Measurements from ENCODE around the gene CFAP53.

The CFAP53 gene, protein sequence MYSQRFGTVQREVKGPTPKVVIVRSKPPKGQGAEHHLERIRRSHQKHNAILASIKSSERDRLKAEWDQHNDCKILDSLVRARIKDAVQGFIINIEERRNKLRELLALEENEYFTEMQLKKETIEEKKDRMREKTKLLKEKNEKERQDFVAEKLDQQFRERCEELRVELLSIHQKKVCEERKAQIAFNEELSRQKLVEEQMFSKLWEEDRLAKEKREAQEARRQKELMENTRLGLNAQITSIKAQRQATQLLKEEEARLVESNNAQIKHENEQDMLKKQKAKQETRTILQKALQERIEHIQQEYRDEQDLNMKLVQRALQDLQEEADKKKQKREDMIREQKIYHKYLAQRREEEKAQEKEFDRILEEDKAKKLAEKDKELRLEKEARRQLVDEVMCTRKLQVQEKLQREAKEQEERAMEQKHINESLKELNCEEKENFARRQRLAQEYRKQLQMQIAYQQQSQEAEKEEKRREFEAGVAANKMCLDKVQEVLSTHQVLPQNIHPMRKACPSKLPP

DNA sequence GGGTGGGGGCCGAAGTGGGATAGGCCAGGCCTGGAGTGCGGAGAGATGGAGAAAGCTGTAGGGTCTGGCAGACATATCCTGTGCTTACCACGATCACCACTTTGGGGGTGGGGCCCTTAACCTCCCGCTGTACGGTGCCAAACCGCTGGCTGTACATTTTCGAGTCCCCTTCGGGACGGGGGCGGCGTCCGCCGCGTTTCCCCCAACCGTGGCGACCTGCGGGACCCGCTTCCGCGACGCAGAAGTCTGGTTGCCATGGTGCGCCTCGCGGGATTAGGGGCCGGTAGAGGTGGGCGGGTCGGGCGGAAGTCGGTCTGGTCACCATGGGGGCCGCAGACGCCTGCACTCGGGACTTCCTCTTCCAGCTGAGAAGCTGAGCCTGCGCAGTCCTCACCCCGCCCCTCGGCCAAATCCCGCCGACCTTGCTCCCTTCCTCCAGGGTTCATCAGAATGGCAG, at the start of gene CFAP53:
Gene CFAP53 (minus strand): TSS at position 248 of the 457 bp plus-strand sequence. CDS start 91 bp downstream, at position 157.
- H3K4me2 ChIP-seq (ENCODE audit: low read length), result peak within 1 kb of the TSS; percentile 74
- no peak within 1 kb of the TSS for H3K27ac ChIP-seq (ENCODE audit: low read length)
- no peaks in the 10 kb centered on the region for H4K20me1 ChIP-seq (ENCODE audit: insufficient read depth, low read length)
- peaks cover 7% of the 10 kb centered on the region for H3K27me3 ChIP-seq (ENCODE audit: low read depth, low read length)
- H3K9me3 ChIP-seq (ENCODE audit: insufficient read depth, low read length), result no peaks in the 10 kb centered on the region
- H2AFZ ChIP-seq (ENCODE audit: low read depth, low read length), result peak within 1 kb of the TSS; percentile 54
- peak within 1 kb of the TSS; percentile 46 for H3K9ac ChIP-seq (ENCODE audit: low read length)
- H3K4me3 ChIP-seq (ENCODE audit: low read length), result peak within 1 kb of the TSS; percentile 78
- H3K4me1 ChIP-seq (ENCODE audit: low read length), result peaks cover 20% of the 10 kb centered on the region
- H3K79me2 ChIP-seq (ENCODE audit: low read length), result no peaks in the 10 kb centered on the region
- peaks cover 28% of the 10 kb centered on the region for H3K36me3 ChIP-seq (replicated peaks; ENCODE audit: low read depth, low read length)
- no peak for TF ChIP-seq EZH2phosphoT487 (IDR thresholded peaks at IDR 0.05; ENCODE audit: low read depth)

DNA sequence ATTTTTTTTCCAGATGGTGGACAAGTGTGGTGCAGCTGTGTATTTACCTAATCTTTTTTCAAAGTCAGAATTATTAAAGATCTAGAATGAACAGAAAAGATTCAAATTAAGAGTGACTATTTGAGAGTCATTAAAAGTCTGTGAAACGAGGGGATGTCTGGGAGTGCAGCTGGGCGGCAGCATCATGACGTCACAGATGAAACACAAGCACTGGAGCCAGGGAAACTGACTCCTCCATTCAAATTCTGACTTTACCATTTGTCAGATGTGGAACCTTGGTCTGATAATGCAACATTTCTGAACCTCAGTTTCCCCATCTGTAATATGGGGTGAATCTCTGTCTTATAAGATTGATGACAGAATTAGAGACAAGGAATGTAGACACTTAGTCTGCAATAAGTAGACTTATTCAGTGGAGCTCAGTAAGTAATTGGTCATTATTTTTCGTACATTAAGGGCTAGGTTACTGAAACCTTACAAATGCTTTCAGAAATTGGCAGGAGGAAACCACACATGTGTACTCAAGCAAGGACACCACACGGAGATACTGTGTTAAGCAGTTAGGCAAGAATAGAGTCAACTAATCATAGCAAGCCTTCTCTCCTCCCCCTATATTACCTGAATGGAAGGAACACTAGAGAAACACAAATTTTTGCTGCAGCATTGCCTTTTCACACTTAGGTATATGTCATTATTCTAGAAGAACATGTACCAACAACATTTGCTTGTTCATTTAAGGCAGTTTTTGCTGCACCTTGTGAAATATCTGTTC, 49.0 kb upstream of the CFAP53 start:
- Histone ChIP-seq H4K20me1 (ENCODE audit: insufficient read depth, low read length) (no peaks in the 10 kb centered on the region), H2AFZ (ENCODE audit: low read depth, low read length) (peak overlapping the region; percentile 23), H3K4me2 (ENCODE audit: low read length) (peak overlapping the region; percentile 68), H3K9ac (ENCODE audit: low read length) (peak overlapping the region; percentile 10), H3K9me3 (ENCODE audit: insufficient read depth, low read length) (no peaks in the 10 kb centered on the region), H3K36me3 (replicated peaks; ENCODE audit: low read depth, low read length) (no peaks in the 10 kb centered on the region), H3K27me3 (ENCODE audit: low read depth, low read length) (peaks cover 8% of the 10 kb centered on the region; the same call in 1 of the 2 replicates), H3K4me1 (ENCODE audit: low read length) (peaks cover 72% of the 10 kb centered on the region), H3K4me3 (ENCODE audit: low read length) (peak overlapping the region; percentile 45), H3K79me2 (ENCODE audit: low read length) (no peaks in the 10 kb centered on the region), H3K27ac (ENCODE audit: low read length) (peak overlapping the region; percentile 55)
- no peak for TF ChIP-seq EZH2phosphoT487 (IDR thresholded peaks at IDR 0.05; ENCODE audit: low read depth)
- TF ChIP-seq, protein P1, sequence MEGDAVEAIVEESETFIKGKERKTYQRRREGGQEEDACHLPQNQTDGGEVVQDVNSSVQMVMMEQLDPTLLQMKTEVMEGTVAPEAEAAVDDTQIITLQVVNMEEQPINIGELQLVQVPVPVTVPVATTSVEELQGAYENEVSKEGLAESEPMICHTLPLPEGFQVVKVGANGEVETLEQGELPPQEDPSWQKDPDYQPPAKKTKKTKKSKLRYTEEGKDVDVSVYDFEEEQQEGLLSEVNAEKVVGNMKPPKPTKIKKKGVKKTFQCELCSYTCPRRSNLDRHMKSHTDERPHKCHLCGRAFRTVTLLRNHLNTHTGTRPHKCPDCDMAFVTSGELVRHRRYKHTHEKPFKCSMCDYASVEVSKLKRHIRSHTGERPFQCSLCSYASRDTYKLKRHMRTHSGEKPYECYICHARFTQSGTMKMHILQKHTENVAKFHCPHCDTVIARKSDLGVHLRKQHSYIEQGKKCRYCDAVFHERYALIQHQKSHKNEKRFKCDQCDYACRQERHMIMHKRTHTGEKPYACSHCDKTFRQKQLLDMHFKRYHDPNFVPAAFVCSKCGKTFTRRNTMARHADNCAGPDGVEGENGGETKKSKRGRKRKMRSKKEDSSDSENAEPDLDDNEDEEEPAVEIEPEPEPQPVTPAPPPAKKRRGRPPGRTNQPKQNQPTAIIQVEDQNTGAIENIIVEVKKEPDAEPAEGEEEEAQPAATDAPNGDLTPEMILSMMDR (IDR thresholded peaks at IDR 0.05; ENCODE audit: low read depth, low read length), result no peak

DNA sequence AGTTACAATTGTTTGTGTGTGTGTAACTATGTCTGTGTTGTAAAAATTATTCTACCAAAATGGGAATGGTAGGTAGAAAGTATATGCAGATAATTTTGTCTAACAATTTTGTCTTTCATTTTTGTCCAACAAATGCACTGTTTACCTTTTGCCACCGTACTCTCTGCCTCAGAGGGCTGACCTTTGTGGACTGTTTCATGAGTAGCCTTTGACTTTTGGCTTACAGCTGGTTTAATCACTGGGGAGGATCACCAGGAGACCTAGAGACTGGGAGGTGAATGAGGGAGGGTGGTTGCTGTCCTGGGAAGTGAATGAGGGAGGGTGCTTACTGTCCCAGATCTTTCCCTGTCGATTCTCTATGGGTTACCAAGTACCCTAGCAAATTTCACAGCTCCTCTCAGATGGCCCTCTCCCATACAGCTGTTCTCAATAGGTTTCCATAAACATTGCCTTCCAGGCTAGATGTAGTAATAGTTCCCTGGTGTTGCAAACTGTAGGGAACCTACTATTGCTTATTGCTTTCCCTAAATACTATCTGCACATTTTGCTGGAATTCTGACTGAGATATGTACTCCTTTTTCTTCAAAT, 47.7 kb upstream of the CFAP53 start:
- H4K20me1 ChIP-seq (ENCODE audit: insufficient read depth, low read length), result no peaks in the 10 kb centered on the region
- H3K9me3 ChIP-seq (ENCODE audit: insufficient read depth, low read length), result no peaks in the 10 kb centered on the region
- H3K27me3 ChIP-seq (ENCODE audit: low read depth, low read length), result no peaks in the 10 kb centered on the region
- no peak overlapping the region for H3K4me3 ChIP-seq (ENCODE audit: low read length)
- H3K27ac ChIP-seq (ENCODE audit: low read length), result peak overlapping the region; percentile 84
- H2AFZ ChIP-seq (ENCODE audit: low read depth, low read length), result peak overlapping the region; percentile 16; the same call in 1 of the 2 replicates
- no peak for TF ChIP-seq EZH2phosphoT487 (IDR thresholded peaks at IDR 0.05; ENCODE audit: low read depth)
- TF ChIP-seq, protein P1 (IDR thresholded peaks at IDR 0.05; ENCODE audit: low read depth, low read length), result no peak
- peak overlapping the region; percentile 68; the same call in 1 of the 2 replicates for H3K4me2 ChIP-seq (ENCODE audit: low read length)
- H3K9ac ChIP-seq (ENCODE audit: low read length), result no peak overlapping the region
- peaks cover 69% of the 10 kb centered on the region for H3K4me1 ChIP-seq (ENCODE audit: low read length)
- H3K36me3 ChIP-seq (replicated peaks; ENCODE audit: low read depth, low read length), result no peaks in the 10 kb centered on the region
- no peaks in the 10 kb centered on the region for H3K79me2 ChIP-seq (ENCODE audit: low read length)

DNA sequence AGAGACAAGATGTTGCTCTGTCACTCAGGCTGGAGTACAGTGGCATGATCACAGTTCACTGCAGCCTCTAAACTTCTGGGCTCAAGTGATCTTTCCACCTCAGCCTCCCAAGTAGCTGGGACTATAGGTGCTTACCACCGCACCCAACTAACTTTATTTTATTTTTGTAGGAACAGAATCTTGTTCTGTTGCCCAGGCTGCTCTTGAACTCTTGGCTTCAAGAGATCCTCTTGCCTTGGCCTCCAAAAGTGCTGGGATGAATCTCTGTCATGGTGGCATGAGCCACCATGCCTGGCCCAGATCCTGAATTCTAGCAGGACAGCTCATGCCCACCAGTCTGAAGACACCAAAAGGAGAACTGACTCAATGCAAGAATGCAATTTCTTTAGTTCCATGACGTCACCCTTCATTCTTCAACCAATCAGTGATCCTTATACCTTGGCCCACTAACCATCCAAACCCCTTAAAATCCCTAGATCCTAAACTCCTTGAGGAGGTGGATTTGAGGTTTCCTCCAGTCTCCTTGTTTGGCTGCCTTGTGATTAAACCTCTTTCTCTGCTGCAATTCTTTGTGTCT, 46.8 kb upstream of the CFAP53 start:
- H3K36me3 ChIP-seq (replicated peaks; ENCODE audit: low read depth, low read length), result no peaks in the 10 kb centered on the region
- H3K27me3 ChIP-seq (ENCODE audit: low read depth, low read length), result no peaks in the 10 kb centered on the region
- no peaks in the 10 kb centered on the region for H3K9me3 ChIP-seq (ENCODE audit: insufficient read depth, low read length)
- H2AFZ ChIP-seq (ENCODE audit: low read depth, low read length), result peak overlapping the region; percentile 24; the same call in 1 of the 2 replicates
- H3K4me1 ChIP-seq (ENCODE audit: low read length), result peaks cover 77% of the 10 kb centered on the region
- H3K27ac ChIP-seq (ENCODE audit: low read length), result peak overlapping the region; percentile 84
- peak overlapping the region; percentile 57 for H3K4me2 ChIP-seq (ENCODE audit: low read length)
- H4K20me1 ChIP-seq (ENCODE audit: insufficient read depth, low read length), result no peaks in the 10 kb centered on the region
- H3K79me2 ChIP-seq (ENCODE audit: low read length), result no peaks in the 10 kb centered on the region
- H3K4me3 ChIP-seq (ENCODE audit: low read length), result peak overlapping the region; percentile 40
- H3K9ac ChIP-seq (ENCODE audit: low read length), result peak overlapping the region; percentile 53
- TF ChIP-seq, protein P1 (IDR thresholded peaks at IDR 0.05; ENCODE audit: low read depth, low read length), result no peak
- no peak for TF ChIP-seq EZH2phosphoT487 (IDR thresholded peaks at IDR 0.05; ENCODE audit: low read depth)

Measured in OCI-LY3 (cell line).